ENCODE data around the gene LRRC28. TPM values are rescaled to one million over a fixed set of nuclear protein-coding genes. Genes with fewer than 3 reads are reported as not detected.

The LRRC28 gene
- total and polyA plus RNA-seq, 2 of the 4 experiments (the other 2 are of a cell fraction): 12.7 to 21.1 TPM

GRCh38 chr15:99427668-99428361, 176.5 kb downstream of the LRRC28 start:
- dilution Hi-C loops (cut with HindIII; ENCODE audit: low sequenced_read_pairs, unreplicated experiment) (no loop called here), intact Hi-C loops (cut with micrococcal nuclease) (no loop called here), in situ Hi-C loops (cut with MboI; ENCODE audit: low sequenced_read_pairs) (no loop called here)
- no peaks in the 10 kb centered on the region for H3K36me3 ChIP-seq (ENCODE audit: control insufficient read depth, insufficient read depth, low read length)
- peaks cover 19% of the 10 kb centered on the region for H3K9me1 ChIP-seq (ENCODE audit: insufficient read depth, low read length)
- no TSS peak for BruUV-seq (replicated peaks)
- no peak overlapping the region for H2BK20ac ChIP-seq (ENCODE audit: low read depth, low read length)
- no peak overlapping the region for H3K9ac ChIP-seq (ENCODE audit: low read depth, low read length)
- no peak overlapping the region for H3K4ac ChIP-seq (ENCODE audit: low read depth, low read length)
- no peak overlapping the region for H2AK9ac ChIP-seq (replicated peaks; ENCODE audit: low read depth, low read length, poor library complexity)
- no peak overlapping the region for H3K4me3 ChIP-seq (ENCODE audit: insufficient read depth, low read depth, low read length)
- H3K14ac ChIP-seq (replicated peaks; ENCODE audit: low read depth, low read length): no peak overlapping the region
- no peak overlapping the region for H3K23ac ChIP-seq (ENCODE audit: low read depth, low read length)
- no peak overlapping the region for H2BK120ac ChIP-seq (ENCODE audit: low read depth, low read length)
- no peak overlapping the region for H3K4me2 ChIP-seq (ENCODE audit: low read depth, low read length)
- no peak overlapping the region for H2BK15ac ChIP-seq (ENCODE audit: low read depth, low read length)
- H3K9me3 ChIP-seq (ENCODE audit: control insufficient read depth, insufficient read depth, low read length): no peaks in the 10 kb centered on the region
- ChIA-PET CTCF (no interaction called here), POLR2A (ENCODE audit: unreplicated experiment) (no interaction called here)
- TF ChIP-seq MAZ (IDR thresholded peaks at IDR 0.05; ENCODE audit: borderline replicate concordance, low read depth, low read length): no peak
- TF ChIP-seq MXI1 (IDR thresholded peaks at IDR 0.05; ENCODE audit: borderline replicate concordance, low read depth, low read length): no peak
- no peak for TF ChIP-seq NFE2L2 (IDR thresholded peaks at IDR 0.05; ENCODE audit: low read depth, low read length)
- TF ChIP-seq CEBPB (IDR thresholded peaks at IDR 0.05; ENCODE audit: low read depth, low read length): no peak
- no peak for TF ChIP-seq POLR2A (IDR thresholded peaks at IDR 0.05; ENCODE audit: low read depth, low read length)
- no peak for TF ChIP-seq MAFK (IDR thresholded peaks at IDR 0.05; ENCODE audit: low read depth, low read length)
- no peak for TF ChIP-seq SMC3 (IDR thresholded peaks at IDR 0.05; ENCODE audit: low read depth, low read length)
- no peak for TF ChIP-seq ELK1 (IDR thresholded peaks at IDR 0.05; ENCODE audit: borderline replicate concordance, low read depth, low read length)
- TF ChIP-seq CHD1 (IDR thresholded peaks at IDR 0.05; ENCODE audit: low read depth, low read length): no peak
- TF ChIP-seq RCOR1 (IDR thresholded peaks at IDR 0.05; ENCODE audit: insufficient replicate concordance, low read length): no peak
- no peak for TF ChIP-seq FOS (IDR thresholded peaks at IDR 0.05; ENCODE audit: low read depth, low read length)
- TF ChIP-seq CTCF (conservative IDR thresholded peaks at IDR 0.05; ENCODE audit: low read depth, low read length): no peak
- TF ChIP-seq USF2 (IDR thresholded peaks at IDR 0.05; ENCODE audit: low read depth, low read length): no peak
- no peak for TF ChIP-seq BHLHE40 (IDR thresholded peaks at IDR 0.05; ENCODE audit: low read depth, low read length)
- no peak for TF ChIP-seq RFX5 (IDR thresholded peaks at IDR 0.05; ENCODE audit: low read depth, low read length)
- no peaks in the 10 kb centered on the region for H3K79me1 ChIP-seq (ENCODE audit: low read depth in 1 of 2, low read length in 2 of 2)
- no peaks in the 10 kb centered on the region for H4K20me1 ChIP-seq (ENCODE audit: insufficient read depth, low read length)
- H2AK5ac ChIP-seq (ENCODE audit: low read depth, low read length): 0 out of 2 replicates have a peak overlapping the region, but pooled peaks have one; percentile 57
- no peak overlapping the region for H3K56ac ChIP-seq (ENCODE audit: extremely low read depth, insufficient read depth, low read length)
- H2AFZ ChIP-seq (replicated peaks; ENCODE audit: low read length, poor library complexity): peak overlapping the region; percentile 6
- H3K4me1 ChIP-seq (ENCODE audit: control insufficient read depth, insufficient read depth, low read length): peaks cover 11% of the 10 kb centered on the region
- no peaks in the 10 kb centered on the region for H3K27me3 ChIP-seq (ENCODE audit: control insufficient read depth, insufficient read depth, low read length)
- DNase-seq (no peak), ATAC-seq (ENCODE audit: low read depth) (no peak)
- no peak overlapping the region for H3K27ac ChIP-seq (ENCODE audit: insufficient read depth, low read length)
- no peak overlapping the region for H3K18ac ChIP-seq (ENCODE audit: low read depth, low read length)
- H2BK5ac ChIP-seq (ENCODE audit: low read depth, low read length, poor library complexity, severe bottlenecking): no peak overlapping the region
- no peak overlapping the region for H4K5ac ChIP-seq (ENCODE audit: low read depth, low read length)
- 94% methylated on average over 16 of the region's 22 CpGs; no CpG with 5 or more reads in 1 of the 2 experiments for WGBS, 2 experiments (ENCODE audit: extremely low coverage in 2 of 2, insufficient read length in 1 of 2)
- H4K91ac ChIP-seq (ENCODE audit: insufficient read depth, low read depth, low read length): no peak overlapping the region
- H4K8ac ChIP-seq (ENCODE audit: low read depth in 2 of 2, low read length in 2 of 2): no peak overlapping the region
